ENCODE measurements around the gene MND1. TPM values are rescaled to one million over a fixed set of nuclear protein-coding genes. Genes with fewer than 3 reads are reported as not detected.

Gene MND1
- total RNA-seq, 1 donor from 2014 or later: 74.6 TPM

DNA sequence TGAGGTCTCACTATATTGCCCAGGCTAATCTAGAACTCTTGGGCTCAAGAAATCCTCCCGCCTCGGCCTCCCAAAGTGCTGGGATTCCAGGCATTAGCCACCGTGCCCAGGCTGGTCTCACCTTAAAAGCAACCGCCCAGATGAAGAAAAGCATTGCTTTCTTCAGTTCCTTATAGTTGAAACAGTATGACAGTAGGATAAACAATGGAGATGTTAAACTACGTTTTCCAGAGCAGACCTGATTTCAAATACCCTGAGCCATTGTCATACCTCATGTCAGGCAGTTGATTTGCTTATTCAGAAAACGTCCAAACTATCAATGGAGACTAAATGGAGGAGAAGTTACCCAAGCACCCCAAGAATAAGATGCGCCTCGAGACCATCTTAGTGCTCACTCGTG, 95.3 kb downstream of the MND1 start:
- Histone ChIP-seq H3K36me3 (no peaks in the 10 kb centered on the region), H3K27ac (no peak overlapping the region), H3F3A (ENCODE audit: low read depth) (peaks cover 6% of the 10 kb centered on the region), H3K4me2 (no peak overlapping the region), H3K9ac (no peak overlapping the region), H2AFZ (replicated peaks) (no peak overlapping the region), H4K20me1 (ENCODE audit: low read depth) (no peaks in the 10 kb centered on the region), H3K9me3 (ENCODE audit: low read depth) (no peaks in the 10 kb centered on the region), H3K4me3 (no peak overlapping the region), H3K4me1 (peaks cover 7% of the 10 kb centered on the region), H3K27me3 (no peaks in the 10 kb centered on the region), H3K79me2 (ENCODE audit: low read depth) (no peaks in the 10 kb centered on the region)
- no peaks in the 10 kb centered on the region for H3K9me3 Mint-ChIP-seq
- H3K27me3 Mint-ChIP-seq (ENCODE audit: insufficient read depth, low read depth): no peaks in the 10 kb centered on the region
- no peaks in the 10 kb centered on the region for H3K36me3 Mint-ChIP-seq
- DNase-seq (ENCODE audit: low spot score): no peak
- H3K27ac Mint-ChIP-seq: no peak overlapping the region
- TF ChIP-seq, protein P1, sequence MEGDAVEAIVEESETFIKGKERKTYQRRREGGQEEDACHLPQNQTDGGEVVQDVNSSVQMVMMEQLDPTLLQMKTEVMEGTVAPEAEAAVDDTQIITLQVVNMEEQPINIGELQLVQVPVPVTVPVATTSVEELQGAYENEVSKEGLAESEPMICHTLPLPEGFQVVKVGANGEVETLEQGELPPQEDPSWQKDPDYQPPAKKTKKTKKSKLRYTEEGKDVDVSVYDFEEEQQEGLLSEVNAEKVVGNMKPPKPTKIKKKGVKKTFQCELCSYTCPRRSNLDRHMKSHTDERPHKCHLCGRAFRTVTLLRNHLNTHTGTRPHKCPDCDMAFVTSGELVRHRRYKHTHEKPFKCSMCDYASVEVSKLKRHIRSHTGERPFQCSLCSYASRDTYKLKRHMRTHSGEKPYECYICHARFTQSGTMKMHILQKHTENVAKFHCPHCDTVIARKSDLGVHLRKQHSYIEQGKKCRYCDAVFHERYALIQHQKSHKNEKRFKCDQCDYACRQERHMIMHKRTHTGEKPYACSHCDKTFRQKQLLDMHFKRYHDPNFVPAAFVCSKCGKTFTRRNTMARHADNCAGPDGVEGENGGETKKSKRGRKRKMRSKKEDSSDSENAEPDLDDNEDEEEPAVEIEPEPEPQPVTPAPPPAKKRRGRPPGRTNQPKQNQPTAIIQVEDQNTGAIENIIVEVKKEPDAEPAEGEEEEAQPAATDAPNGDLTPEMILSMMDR (IDR thresholded peaks at IDR 0.05): no peak
- TF ChIP-seq EZH2phosphoT487 (IDR thresholded peaks at IDR 0.05) (no peak), EZH2 (IDR thresholded peaks at IDR 0.05) (no peak)
- H3K4me1 Mint-ChIP-seq: peaks cover 11% of the 10 kb centered on the region
- no peak overlapping the region for H3K4me3 Mint-ChIP-seq

- no peaks in the 10 kb centered on the region for H3K27me3 ChIP-seq
- H3K4me1 Mint-ChIP-seq: peaks cover 11% of the 10 kb centered on the region
- H3F3A ChIP-seq (ENCODE audit: low read depth): peaks cover 6% of the 10 kb centered on the region
- no peak for DNase-seq (ENCODE audit: low spot score)
- no peaks in the 10 kb centered on the region for H4K20me1 ChIP-seq (ENCODE audit: low read depth)
- no peaks in the 10 kb centered on the region for H3K36me3 Mint-ChIP-seq
- no peaks in the 10 kb centered on the region for H3K9me3 Mint-ChIP-seq
- TF ChIP-seq, protein P1 (IDR thresholded peaks at IDR 0.05): no peak
- no peak for TF ChIP-seq EZH2phosphoT487 (IDR thresholded peaks at IDR 0.05)
- TF ChIP-seq EZH2 (IDR thresholded peaks at IDR 0.05): no peak
- no peaks in the 10 kb centered on the region for H3K27me3 Mint-ChIP-seq (ENCODE audit: insufficient read depth, low read depth)
- H3K79me2 ChIP-seq (ENCODE audit: low read depth): no peaks in the 10 kb centered on the region
- no peak overlapping the region for H3K4me3 ChIP-seq
- no peaks in the 10 kb centered on the region for H3K9me3 ChIP-seq (ENCODE audit: low read depth)
- H3K4me1 ChIP-seq: peaks cover 7% of the 10 kb centered on the region
- no peak overlapping the region for H3K4me2 ChIP-seq
- H3K27ac ChIP-seq: no peak overlapping the region
- H3K4me3 Mint-ChIP-seq: no peak overlapping the region
- no peaks in the 10 kb centered on the region for H3K36me3 ChIP-seq
- no peak overlapping the region for H2AFZ ChIP-seq (replicated peaks)
- no peak overlapping the region for H3K27ac Mint-ChIP-seq
- no peak overlapping the region for H3K9ac ChIP-seq
Measured at GRCh38 chr4:153440475-153440874, 96.0 kb downstream of the MND1 start.

GRCh38 chr4:153447175-153447905, 102.9 kb downstream of the MND1 start:
- H3K27me3 Mint-ChIP-seq (ENCODE audit: insufficient read depth, low read depth): peaks cover 3% of the 10 kb centered on the region

More at GRCh38 chr4:153447175-153447905, 102.9 kb downstream of the MND1 start:
- Mint-ChIP-seq H3K27ac (no peak overlapping the region), H3K9me3 (no peaks in the 10 kb centered on the region), H3K4me1 (peaks cover 32% of the 10 kb centered on the region), H3K4me3 (no peak overlapping the region), H3K36me3 (no peaks in the 10 kb centered on the region)
- Histone ChIP-seq H3K36me3 (no peaks in the 10 kb centered on the region), H3K79me2 (ENCODE audit: low read depth) (no peaks in the 10 kb centered on the region), H2AFZ (replicated peaks) (no peak overlapping the region), H3K27me3 (no peaks in the 10 kb centered on the region), H3K9ac (no peak overlapping the region), H3K4me2 (no peak overlapping the region), H4K20me1 (ENCODE audit: low read depth) (no peaks in the 10 kb centered on the region), H3F3A (ENCODE audit: low read depth) (peaks cover 13% of the 10 kb centered on the region), H3K4me1 (peaks cover 17% of the 10 kb centered on the region), H3K4me3 (no peak overlapping the region), H3K9me3 (ENCODE audit: low read depth) (no peaks in the 10 kb centered on the region), H3K27ac (no peak overlapping the region)
- no peak for DNase-seq (ENCODE audit: low spot score)
- TF ChIP-seq EZH2phosphoT487 (IDR thresholded peaks at IDR 0.05) (no peak), EZH2 (IDR thresholded peaks at IDR 0.05) (no peak)
- TF ChIP-seq, protein P1 (IDR thresholded peaks at IDR 0.05): no peak

Data from neural progenitor cell (in vitro differentiated cells).